C4-2B (cell line): ENCODE measurements around the gene SCMH1.

Source experiments
- ZFX ChIP-seq: fragments of 450-650 bp; IDR thresholded peaks from 2 replicates; pipeline ENCODE4 v1.6.1; 2017
- TF ChIP-seq, protein P1 (sequence below): fragments of 450-650 bp; conservative IDR thresholded peaks from 2 replicates; pipeline ENCODE4 v1.5.1; 2017; ENCODE audit warnings: mild to moderate bottlenecking

DNA sequence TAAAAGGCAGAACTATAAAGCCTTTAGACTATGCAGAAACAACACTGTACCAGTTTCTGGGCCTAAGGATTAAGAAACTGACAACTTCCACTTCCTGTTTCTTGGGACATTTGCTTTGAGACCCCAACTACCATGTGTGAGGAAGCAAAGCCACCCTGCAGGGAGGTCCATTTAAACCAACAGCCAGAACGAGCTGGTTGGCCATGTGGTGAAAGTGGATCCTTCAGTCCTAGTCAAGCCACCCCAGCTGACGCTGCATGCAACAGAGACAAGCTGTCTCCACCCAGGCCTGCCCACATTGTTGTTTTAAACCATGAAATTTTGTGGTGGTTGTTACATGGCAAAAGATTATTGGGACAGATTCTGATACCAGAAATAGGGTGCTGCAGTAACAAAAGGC lies 188.8 kb downstream of the SCMH1 start:
- TF ChIP-seq, protein P1, sequence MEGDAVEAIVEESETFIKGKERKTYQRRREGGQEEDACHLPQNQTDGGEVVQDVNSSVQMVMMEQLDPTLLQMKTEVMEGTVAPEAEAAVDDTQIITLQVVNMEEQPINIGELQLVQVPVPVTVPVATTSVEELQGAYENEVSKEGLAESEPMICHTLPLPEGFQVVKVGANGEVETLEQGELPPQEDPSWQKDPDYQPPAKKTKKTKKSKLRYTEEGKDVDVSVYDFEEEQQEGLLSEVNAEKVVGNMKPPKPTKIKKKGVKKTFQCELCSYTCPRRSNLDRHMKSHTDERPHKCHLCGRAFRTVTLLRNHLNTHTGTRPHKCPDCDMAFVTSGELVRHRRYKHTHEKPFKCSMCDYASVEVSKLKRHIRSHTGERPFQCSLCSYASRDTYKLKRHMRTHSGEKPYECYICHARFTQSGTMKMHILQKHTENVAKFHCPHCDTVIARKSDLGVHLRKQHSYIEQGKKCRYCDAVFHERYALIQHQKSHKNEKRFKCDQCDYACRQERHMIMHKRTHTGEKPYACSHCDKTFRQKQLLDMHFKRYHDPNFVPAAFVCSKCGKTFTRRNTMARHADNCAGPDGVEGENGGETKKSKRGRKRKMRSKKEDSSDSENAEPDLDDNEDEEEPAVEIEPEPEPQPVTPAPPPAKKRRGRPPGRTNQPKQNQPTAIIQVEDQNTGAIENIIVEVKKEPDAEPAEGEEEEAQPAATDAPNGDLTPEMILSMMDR: no peak
- no peak for TF ChIP-seq ZFX
